GM18951 (cell line): ENCODE results near the gene MZT2B.
"Not testable (repeated sequence)": the region's sequence is repeated elsewhere in the genome, so short reads cannot be mapped to it uniquely, and the experiment has no call there.

Experiments used
- POLR2A ChIP-seq: IDR thresholded peaks from 4 replicates; pipeline ENCODE4 v1.6.1; 2011; ENCODE audit warnings: mild to moderate bottlenecking; ENCODE audit not compliant: insufficient read length, insufficient read depth; ENCODE audit errors: extremely low read depth
- in situ Hi-C: fragments of 300-500 bp; cut with MboI; formaldehyde crosslinking; loops from one replicate; pipeline ENCODE4 v1.12.0; 2022; ENCODE audit warnings: low sequenced_read_pairs, mixed read lengths, inconsistent platforms; ENCODE audit not compliant: unreplicated experiment

The MZT2B gene

GRCh38 chr2:130181880-130182682 lies at the start of gene MZT2B:
Gene MZT2B (plus strand): TSS chr2:130182262. CDS start chr2:130182283, 21 bp downstream.
- peak; percentile 81 for TF ChIP-seq POLR2A
- in situ Hi-C loops = loop anchor here (25.0 kb wide), 1 partner anchor 155 kb away; the partner anchor contains the start of gene IMP4

- in situ Hi-C loops = no loop called here
- TF ChIP-seq POLR2A = no peak
Measured at GRCh38 chr2:130135692-130136541, 46.1 kb upstream of the MZT2B start.

- in situ Hi-C loops = not testable (repeated sequence)
Measured at GRCh38 chr2:130136546-130136945, 45.5 kb upstream of the MZT2B start.

GRCh38 chr2:130137118-130137517 lies 44.9 kb upstream of the MZT2B start:
- in situ Hi-C loops = not testable (repeated sequence)

GRCh38 chr2:130138326-130138725 lies 43.7 kb upstream of the MZT2B start:
- in situ Hi-C loops = not testable (repeated sequence)

- in situ Hi-C loops = not testable (repeated sequence)
Measured at GRCh38 chr2:130138841-130139251, 43.2 kb upstream of the MZT2B start.

GRCh38 chr2:130139331-130140280 lies 42.5 kb upstream of the MZT2B start:
- in situ Hi-C loops = not testable (repeated sequence)

GRCh38 chr2:130140516-130140915 lies 41.5 kb upstream of the MZT2B start:
- in situ Hi-C loops = not testable (repeated sequence)

- in situ Hi-C loops = not testable (repeated sequence)
Measured at GRCh38 chr2:130141002-130141401, 41.1 kb upstream of the MZT2B start.

- in situ Hi-C loops = not testable (repeated sequence)
Measured at GRCh38 chr2:130141645-130142370, 40.3 kb upstream of the MZT2B start.

- in situ Hi-C loops = not testable (repeated sequence)
Measured at GRCh38 chr2:130142396-130143265, 39.4 kb upstream of the MZT2B start.

GRCh38 chr2:130143266-130144039 lies 38.6 kb upstream of the MZT2B start:
- in situ Hi-C loops = not testable (repeated sequence)

- in situ Hi-C loops = not testable (repeated sequence)
Measured at GRCh38 chr2:130145006-130145414, 37.1 kb upstream of the MZT2B start, which contains the start of gene CCDC74B. Gene CCDC74B (minus strand): TSS chr2:130145112. CDS start chr2:130144996, 116 bp downstream.

GRCh38 chr2:130148515-130148914 lies 33.5 kb upstream of the MZT2B start:
- in situ Hi-C loops = not testable (repeated sequence)
